Measurements from ENCODE around the gene ASPSCR1. TPM values are rescaled to one million over a fixed set of nuclear protein-coding genes. Genes with fewer than 3 reads are reported as not detected.

Gene ASPSCR1
- total and polyA plus RNA-seq, 2 of the 4 experiments (the other 2 are of a cell fraction), result 7.2 to 17.2 TPM

GRCh38 chr17:81930142-81931125 lies 47.0 kb upstream of the ASPSCR1 start:
- Histone ChIP-seq H3K14ac (replicated peaks; ENCODE audit: low read depth, low read length) (no peak overlapping the region), H3K36me3 (ENCODE audit: control insufficient read depth, insufficient read depth, low read length) (peaks cover 27% of the 10 kb centered on the region; the same call in 1 of the 2 replicates), H3K23ac (ENCODE audit: low read depth, low read length) (no peak overlapping the region), H3K4me2 (ENCODE audit: low read depth, low read length) (no peak overlapping the region), H3K56ac (ENCODE audit: extremely low read depth, insufficient read depth, low read length) (no peak overlapping the region), H4K20me1 (ENCODE audit: insufficient read depth, low read length) (peaks cover 23% of the 10 kb centered on the region), H4K8ac (ENCODE audit: low read depth in 2 of 2, low read length in 2 of 2) (no peak overlapping the region), H3K27me3 (ENCODE audit: control insufficient read depth, insufficient read depth, low read length) (no peaks in the 10 kb centered on the region), H3K4me1 (ENCODE audit: control insufficient read depth, insufficient read depth, low read length) (peaks cover 11% of the 10 kb centered on the region), H2BK120ac (ENCODE audit: low read depth, low read length) (no peak overlapping the region), H2AK5ac (ENCODE audit: low read depth, low read length) (no peak overlapping the region), H3K4ac (ENCODE audit: low read depth, low read length) (no peak overlapping the region), H4K91ac (ENCODE audit: insufficient read depth, low read depth, low read length) (no peak overlapping the region), H2AFZ (replicated peaks; ENCODE audit: low read length, poor library complexity) (no peak overlapping the region), H2BK15ac (ENCODE audit: low read depth, low read length) (no peak overlapping the region), H3K79me1 (ENCODE audit: low read depth in 1 of 2, low read length in 2 of 2) (peaks cover 13 to 41% of the 10 kb centered on the region in 2 experiments; a peak in 3 of 4 replicates), H3K9me3 (ENCODE audit: control insufficient read depth, insufficient read depth, low read length) (no peaks in the 10 kb centered on the region), H3K9me1 (ENCODE audit: insufficient read depth, low read length) (peaks cover 13% of the 10 kb centered on the region), H3K4me3 (ENCODE audit: insufficient read depth, low read depth, low read length) (no peak overlapping the region), H2BK5ac (ENCODE audit: low read depth, low read length, poor library complexity, severe bottlenecking) (no peak overlapping the region), H3K27ac (ENCODE audit: insufficient read depth, low read length) (no peak overlapping the region), H2AK9ac (replicated peaks; ENCODE audit: low read depth, low read length, poor library complexity) (no peak overlapping the region), H4K5ac (ENCODE audit: low read depth, low read length) (no peak overlapping the region), H2BK20ac (ENCODE audit: low read depth, low read length) (no peak overlapping the region), H3K18ac (ENCODE audit: low read depth, low read length) (no peak overlapping the region), H3K9ac (ENCODE audit: low read depth, low read length) (no peak overlapping the region)
- ChIA-PET POLR2A (ENCODE audit: unreplicated experiment) (no interaction called here), CTCF (no interaction called here)
- TF ChIP-seq NFE2L2 (IDR thresholded peaks at IDR 0.05; ENCODE audit: low read depth, low read length) (no peak), RCOR1 (IDR thresholded peaks at IDR 0.05; ENCODE audit: insufficient replicate concordance, low read length) (no peak), BHLHE40 (IDR thresholded peaks at IDR 0.05; ENCODE audit: low read depth, low read length) (no peak), FOS (IDR thresholded peaks at IDR 0.05; ENCODE audit: low read depth, low read length) (no peak), SMC3 (IDR thresholded peaks at IDR 0.05; ENCODE audit: low read depth, low read length) (no peak), MAFK (IDR thresholded peaks at IDR 0.05; ENCODE audit: low read depth, low read length) (no peak), POLR2A (IDR thresholded peaks at IDR 0.05; ENCODE audit: low read depth, low read length) (no peak), CTCF (conservative IDR thresholded peaks at IDR 0.05; ENCODE audit: low read depth, low read length) (no peak), MXI1 (IDR thresholded peaks at IDR 0.05; ENCODE audit: borderline replicate concordance, low read depth, low read length) (no peak), RFX5 (IDR thresholded peaks at IDR 0.05; ENCODE audit: low read depth, low read length) (no peak)
- TF ChIP-seq, protein P1, sequence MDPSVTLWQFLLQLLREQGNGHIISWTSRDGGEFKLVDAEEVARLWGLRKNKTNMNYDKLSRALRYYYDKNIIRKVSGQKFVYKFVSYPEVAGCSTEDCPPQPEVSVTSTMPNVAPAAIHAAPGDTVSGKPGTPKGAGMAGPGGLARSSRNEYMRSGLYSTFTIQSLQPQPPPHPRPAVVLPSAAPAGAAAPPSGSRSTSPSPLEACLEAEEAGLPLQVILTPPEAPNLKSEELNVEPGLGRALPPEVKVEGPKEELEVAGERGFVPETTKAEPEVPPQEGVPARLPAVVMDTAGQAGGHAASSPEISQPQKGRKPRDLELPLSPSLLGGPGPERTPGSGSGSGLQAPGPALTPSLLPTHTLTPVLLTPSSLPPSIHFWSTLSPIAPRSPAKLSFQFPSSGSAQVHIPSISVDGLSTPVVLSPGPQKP (IDR thresholded peaks at IDR 0.05; ENCODE audit: borderline replicate concordance, low read depth, low read length), result no peak
- TF ChIP-seq, protein P2, sequence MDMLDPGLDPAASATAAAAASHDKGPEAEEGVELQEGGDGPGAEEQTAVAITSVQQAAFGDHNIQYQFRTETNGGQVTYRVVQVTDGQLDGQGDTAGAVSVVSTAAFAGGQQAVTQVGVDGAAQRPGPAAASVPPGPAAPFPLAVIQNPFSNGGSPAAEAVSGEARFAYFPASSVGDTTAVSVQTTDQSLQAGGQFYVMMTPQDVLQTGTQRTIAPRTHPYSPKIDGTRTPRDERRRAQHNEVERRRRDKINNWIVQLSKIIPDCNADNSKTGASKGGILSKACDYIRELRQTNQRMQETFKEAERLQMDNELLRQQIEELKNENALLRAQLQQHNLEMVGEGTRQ (IDR thresholded peaks at IDR 0.05; ENCODE audit: low read depth, low read length), result no peak
- no peak for DNase-seq
- no TSS peak for BruUV-seq (replicated peaks)
- 65% methylated on average over 9 of the region's 20 CpGs; no CpG with 5 or more reads in 1 of the 2 experiments for WGBS, 2 experiments (ENCODE audit: extremely low coverage in 2 of 2, insufficient read length in 1 of 2)
- dilution Hi-C loops (cut with HindIII; ENCODE audit: low sequenced_read_pairs, unreplicated experiment), result no loop called here
- no peak for ATAC-seq (ENCODE audit: low read depth)
- in situ Hi-C loops (cut with MboI; ENCODE audit: low sequenced_read_pairs), result no loop called here
- intact Hi-C loops (cut with micrococcal nuclease), result no loop called here
